SHP77 treated with DMSO at 0.1 percent for 48 hours (cell line): ENCODE data around the gene CLDN4.
"Not testable (repeated sequence)": the region's sequence is repeated elsewhere in the genome, so short reads cannot be mapped to it uniquely, and the experiment has no call there.

Experiments used
- DNase-seq: peaks from one replicate; lab custom pipeline; 2025; lab: John Stamatoyannopoulos, UW

CLDN4 gene

DNA sequence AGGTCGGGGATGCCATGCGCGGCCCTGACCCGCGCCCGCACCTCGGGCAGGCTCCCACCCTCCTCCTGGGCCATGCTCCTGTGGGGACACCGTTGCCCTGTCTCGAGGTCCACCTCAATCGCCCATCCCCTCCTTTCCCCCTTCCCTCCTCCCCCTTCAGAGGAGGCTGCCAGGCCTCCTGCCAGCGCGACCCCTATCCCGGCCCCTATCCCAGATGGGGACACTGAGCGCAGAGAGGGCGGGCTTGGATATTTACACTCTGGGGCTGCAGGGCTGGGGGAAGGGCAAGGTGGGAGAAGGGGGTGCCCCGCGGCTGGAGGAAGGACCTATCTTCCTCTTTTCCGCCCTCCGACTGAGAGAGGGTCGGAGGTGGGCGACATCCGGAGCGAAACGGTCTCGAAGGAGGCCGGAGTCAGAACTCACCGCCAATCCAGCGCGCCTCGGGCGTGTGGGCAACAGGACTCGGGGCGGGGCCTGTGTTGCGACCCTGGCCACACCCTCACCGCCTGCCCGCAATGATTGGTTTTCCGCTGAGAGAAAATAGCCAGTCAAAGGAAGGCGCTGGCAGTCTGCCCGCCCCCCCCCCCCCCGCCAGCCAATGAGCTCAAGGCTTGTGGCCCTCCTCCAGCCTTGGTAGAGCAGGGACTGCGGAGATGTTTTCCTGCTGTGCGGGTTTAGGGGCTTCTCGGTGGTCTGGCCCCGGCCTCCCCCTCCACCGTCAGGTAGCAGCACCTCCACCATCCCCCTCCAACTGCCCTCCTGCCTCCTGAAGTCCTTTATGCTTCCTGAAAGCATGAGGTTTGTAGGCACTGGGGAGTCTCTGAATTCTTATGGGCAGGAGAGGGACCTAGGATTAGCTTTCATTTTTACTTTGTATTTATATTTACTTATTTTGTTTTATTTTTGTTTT, 11.5 kb downstream of the CLDN4 start, which contains the start of gene METTL27:
Gene METTL27, minus strand, starts transcription at position 450 of the 910 bp plus-strand sequence. Its CDS starts 376 bp downstream, at position 74.
- DNase-seq, result peak; percentile 75

DNA sequence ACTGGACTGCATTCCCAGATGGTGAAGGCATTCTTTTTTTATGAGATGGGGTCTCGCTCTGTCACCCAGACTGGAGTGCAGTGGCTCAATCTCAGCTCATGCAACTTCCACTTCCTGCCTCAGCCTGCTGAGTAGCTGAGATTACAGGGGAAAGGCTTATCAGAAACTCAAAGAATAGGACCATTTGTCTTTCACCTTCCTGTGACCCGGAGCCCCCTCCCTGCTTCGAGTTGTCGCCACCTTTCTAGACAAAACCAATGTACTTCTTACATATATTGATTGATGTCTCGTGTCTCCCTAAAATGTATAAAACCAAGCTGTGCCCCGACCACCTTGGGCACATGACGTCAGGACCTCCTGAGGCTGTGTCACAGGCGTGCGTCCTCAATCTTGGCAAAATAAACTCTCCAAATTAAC, 13.3 kb downstream of the CLDN4 start:
- DNase-seq, result no peak

DNA sequence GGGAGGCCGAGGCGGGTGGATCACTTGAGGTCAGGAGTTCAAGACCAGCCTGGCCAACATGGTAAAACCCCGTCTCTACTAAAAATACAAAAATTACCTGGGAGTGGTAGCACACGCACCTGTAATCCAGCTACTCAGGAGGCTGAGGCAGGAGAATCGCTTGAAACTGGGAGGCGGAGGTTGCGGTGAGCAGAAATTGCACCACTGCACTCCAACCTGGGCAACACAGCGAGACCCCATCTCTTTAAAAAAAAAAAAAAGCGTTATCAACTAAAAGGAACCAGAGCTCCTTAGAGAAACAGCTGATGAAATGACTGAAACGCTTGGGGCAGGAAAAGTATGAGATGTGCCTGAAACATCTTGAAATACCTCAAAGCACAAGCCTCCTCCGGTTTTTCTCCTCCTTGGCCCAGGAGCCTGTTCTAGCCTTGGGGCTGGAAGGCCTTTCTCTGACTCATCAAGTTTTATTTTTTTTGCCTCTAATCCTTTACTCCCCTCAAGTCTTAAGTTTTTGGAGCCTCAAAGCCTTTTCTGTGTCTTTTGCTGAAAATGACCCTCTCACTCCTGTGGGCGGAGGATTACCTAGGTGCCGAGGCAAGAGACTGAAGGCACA, 14.2 kb downstream of the CLDN4 start:
- no peak for DNase-seq

GRCh38 chr7:73845701-73846195, 15.0 kb downstream of the CLDN4 start:
- DNase-seq, result not testable (repeated sequence)

- DNase-seq, result no peak
Measured at GRCh38 chr7:73847941-73848723, 17.3 kb downstream of the CLDN4 start.

DNA sequence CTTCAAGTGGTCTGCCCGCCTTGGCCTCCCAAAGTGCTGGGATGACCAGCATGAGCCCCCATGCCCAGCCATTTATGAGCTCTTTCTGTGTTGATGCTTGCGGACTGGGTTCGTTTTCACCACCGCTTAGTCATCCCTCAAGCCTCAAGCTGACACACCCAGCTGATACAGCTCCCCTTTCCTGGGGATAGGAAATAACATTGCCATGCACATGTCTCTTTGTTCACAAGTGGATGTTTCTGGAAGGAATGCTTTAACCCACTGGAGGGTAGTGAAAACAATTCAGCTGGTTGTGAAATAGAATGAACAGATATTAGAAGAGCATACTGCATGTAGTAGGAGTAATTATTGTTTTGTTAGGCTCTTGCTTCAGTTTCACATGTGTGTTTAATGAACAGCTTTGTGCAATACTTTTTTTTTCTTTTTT, 20.0 kb downstream of the CLDN4 start:
- DNase-seq, result no peak

- DNase-seq, result no peak
Measured at GRCh38 chr7:73851410-73852338, 20.9 kb downstream of the CLDN4 start.

GRCh38 chr7:73852500-73852899, 21.7 kb downstream of the CLDN4 start:
- DNase-seq, result no peak

DNA sequence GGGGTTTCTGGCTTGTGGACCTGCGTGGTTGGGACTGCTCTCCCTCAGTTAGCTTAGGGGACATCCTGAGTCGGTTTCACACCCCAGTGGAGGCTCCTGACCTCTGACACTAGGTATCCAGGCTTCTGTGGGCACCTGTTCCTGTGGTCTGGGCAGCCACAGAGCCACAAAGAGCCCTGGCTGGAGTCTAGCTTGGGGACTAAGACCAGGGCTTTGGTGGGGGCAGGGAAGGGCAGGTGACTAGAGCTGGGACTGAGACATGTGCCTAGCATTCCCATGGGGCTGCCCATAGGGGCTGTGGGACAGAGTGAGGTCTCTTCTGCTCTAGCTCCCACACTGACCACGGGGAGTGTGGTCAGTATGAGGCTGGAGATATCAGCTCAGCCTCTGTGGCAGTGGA, 26.1 kb downstream of the CLDN4 start:
- no peak for DNase-seq

- no peak for DNase-seq
Measured at GRCh38 chr7:73858807-73859206, 28.0 kb downstream of the CLDN4 start.

- no peak for DNase-seq
Measured at GRCh38 chr7:73860859-73861258, 30.1 kb downstream of the CLDN4 start, which contains the start of gene TMEM270. Gene TMEM270, plus strand, starts transcription at chr7:73861159. Its CDS starts 36 bp downstream, at chr7:73861195.

- no peak for DNase-seq
Measured at GRCh38 chr7:73861305-73861704, 30.5 kb downstream of the CLDN4 start.

- no peak for DNase-seq
Measured at GRCh38 chr7:73864981-73865711, 34.4 kb downstream of the CLDN4 start.

- DNase-seq, result peak; percentile 4
Measured at GRCh38 chr7:73865738-73866445, 35.1 kb downstream of the CLDN4 start.

DNA sequence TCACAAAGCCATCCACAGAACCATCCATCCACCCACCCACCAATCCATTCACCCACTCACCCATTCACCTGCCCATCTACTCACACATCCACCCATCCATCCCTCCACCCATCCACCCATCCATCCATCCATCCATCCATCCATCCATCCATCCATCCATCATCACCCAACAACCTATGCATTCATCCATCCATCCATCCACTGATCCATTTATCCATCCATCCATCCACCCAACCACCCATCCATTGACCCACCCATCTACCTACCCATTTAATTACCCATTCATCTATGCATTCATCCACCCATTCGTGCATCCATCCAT, 35.6 kb downstream of the CLDN4 start:
- no peak for DNase-seq

DNA sequence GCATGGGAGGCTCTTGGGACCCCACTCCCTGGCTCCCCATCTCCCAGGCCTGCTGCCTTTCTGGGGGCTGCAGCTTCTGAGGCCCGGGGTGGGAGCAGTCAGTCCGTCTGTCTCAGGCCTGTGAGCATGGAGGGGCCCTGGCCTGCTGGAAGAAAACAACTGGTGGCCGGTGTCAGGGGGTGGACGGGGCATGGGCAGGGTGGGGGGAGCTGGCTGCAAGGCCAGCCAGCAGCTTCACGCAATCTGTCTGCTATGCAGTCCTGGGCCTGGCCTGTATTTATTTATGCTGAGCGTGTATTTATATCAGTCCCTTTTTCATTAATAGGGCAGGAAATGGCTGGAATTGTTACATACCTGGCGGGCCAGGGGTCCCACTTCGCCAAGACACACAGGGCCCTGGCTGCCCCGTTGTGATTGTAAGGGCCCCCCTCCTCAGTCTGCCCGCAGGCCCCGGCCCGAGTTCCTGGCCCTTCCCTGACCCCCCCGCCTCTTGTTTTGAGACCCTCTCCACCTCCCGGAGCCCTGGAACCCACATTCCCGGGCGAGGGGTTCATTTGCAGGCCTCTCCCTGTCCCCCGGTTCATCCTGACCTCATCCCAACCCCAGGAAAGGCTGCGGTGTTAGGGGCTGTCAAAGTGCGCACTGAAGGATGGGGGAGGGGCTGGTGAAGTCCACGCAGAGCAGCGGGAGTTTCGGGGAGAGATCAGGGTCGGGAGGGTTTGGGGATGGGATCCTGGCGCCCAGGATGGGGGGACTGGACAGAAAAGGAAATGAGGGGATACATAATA, 38.4 kb downstream of the CLDN4 start:
- no peak for DNase-seq

GRCh38 chr7:73870041-73870492, 39.3 kb downstream of the CLDN4 start:
- DNase-seq, result no peak

GRCh38 chr7:73871163-73872011, 40.6 kb downstream of the CLDN4 start:
- no peak for DNase-seq
